Ishikawa (cell line): Measurements from ENCODE around the gene OR10P1.

Source experiments
- EP300 ChIP-seq: IDR thresholded peaks from 2 replicates; pipeline ENCODE4 v1.6.1; 2012; ENCODE audit warnings: borderline replicate concordance
- NFIC ChIP-seq: IDR thresholded peaks from 2 replicates; pipeline ENCODE4 v1.6.1; 2012
- TAF1 ChIP-seq: IDR thresholded peaks from 2 replicates; pipeline ENCODE4 v1.6.1; 2012; ENCODE audit warnings: low read depth, mild to moderate bottlenecking
- TCF12 ChIP-seq: IDR thresholded peaks from 2 replicates; pipeline ENCODE4 v1.6.1; 2012; ENCODE audit warnings: low read depth
- YY1 ChIP-seq: IDR thresholded peaks from 2 replicates; pipeline ENCODE4 v1.6.1; 2012; ENCODE audit warnings: low read depth
- TF ChIP-seq, protein P1 (sequence below): IDR thresholded peaks from 2 replicates; pipeline ENCODE4 v1.6.1; 2012; ENCODE audit warnings: low read depth, mild to moderate bottlenecking
- TF ChIP-seq, protein P2 (sequence below): IDR thresholded peaks from 2 replicates; pipeline ENCODE4 v1.6.1; 2012

DNA sequence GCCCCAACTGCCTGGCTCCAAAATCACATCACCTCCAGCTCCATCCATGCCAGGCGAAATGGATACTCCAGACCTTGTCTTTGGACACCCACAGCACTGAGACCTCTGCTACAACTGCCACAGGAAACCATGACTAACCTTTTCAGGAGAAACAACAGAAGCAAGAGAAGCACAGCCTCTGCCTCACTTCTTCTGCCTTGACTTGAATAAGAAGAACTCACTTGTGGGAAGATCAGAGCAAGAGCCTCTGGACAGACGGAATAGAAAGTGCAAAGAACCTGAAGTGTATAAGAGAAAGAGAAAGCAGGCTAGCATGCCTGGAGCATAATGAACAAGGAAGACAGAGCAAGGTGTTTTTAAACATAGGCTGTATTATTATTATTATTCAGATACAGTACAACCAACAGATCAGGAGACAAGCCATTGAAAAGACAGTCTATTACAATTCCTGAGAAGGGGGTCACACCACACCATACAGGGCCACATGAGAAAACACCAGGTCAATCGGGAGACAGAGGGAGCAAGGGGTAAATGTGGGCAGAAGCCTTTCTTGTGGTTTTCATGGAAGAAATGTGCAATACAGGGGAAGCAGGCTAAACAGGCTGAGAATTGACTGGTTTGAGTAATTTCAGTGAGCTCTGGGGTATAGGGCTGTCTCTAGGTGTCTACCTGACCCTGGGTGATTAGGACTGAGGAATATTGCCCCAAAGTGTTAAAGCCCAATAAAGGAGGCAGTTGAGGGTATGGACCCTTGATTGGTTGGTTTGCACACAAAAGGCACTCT lies 7.4 kb upstream of the OR10P1 start:
- TF ChIP-seq TAF1 (no peak), EP300 (no peak), TCF12 (no peak), YY1 (no peak), NFIC (no peak)
- TF ChIP-seq, protein P1, sequence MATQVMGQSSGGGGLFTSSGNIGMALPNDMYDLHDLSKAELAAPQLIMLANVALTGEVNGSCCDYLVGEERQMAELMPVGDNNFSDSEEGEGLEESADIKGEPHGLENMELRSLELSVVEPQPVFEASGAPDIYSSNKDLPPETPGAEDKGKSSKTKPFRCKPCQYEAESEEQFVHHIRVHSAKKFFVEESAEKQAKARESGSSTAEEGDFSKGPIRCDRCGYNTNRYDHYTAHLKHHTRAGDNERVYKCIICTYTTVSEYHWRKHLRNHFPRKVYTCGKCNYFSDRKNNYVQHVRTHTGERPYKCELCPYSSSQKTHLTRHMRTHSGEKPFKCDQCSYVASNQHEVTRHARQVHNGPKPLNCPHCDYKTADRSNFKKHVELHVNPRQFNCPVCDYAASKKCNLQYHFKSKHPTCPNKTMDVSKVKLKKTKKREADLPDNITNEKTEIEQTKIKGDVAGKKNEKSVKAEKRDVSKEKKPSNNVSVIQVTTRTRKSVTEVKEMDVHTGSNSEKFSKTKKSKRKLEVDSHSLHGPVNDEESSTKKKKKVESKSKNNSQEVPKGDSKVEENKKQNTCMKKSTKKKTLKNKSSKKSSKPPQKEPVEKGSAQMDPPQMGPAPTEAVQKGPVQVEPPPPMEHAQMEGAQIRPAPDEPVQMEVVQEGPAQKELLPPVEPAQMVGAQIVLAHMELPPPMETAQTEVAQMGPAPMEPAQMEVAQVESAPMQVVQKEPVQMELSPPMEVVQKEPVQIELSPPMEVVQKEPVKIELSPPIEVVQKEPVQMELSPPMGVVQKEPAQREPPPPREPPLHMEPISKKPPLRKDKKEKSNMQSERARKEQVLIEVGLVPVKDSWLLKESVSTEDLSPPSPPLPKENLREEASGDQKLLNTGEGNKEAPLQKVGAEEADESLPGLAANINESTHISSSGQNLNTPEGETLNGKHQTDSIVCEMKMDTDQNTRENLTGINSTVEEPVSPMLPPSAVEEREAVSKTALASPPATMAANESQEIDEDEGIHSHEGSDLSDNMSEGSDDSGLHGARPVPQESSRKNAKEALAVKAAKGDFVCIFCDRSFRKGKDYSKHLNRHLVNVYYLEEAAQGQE: no peak
- TF ChIP-seq, protein P2, sequence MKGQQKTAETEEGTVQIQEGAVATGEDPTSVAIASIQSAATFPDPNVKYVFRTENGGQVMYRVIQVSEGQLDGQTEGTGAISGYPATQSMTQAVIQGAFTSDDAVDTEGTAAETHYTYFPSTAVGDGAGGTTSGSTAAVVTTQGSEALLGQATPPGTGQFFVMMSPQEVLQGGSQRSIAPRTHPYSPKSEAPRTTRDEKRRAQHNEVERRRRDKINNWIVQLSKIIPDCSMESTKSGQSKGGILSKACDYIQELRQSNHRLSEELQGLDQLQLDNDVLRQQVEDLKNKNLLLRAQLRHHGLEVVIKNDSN: no peak
